A549 (cell line): ENCODE data around the gene SHLD2. TPM values are rescaled to one million over a fixed set of nuclear protein-coding genes. Genes with fewer than 3 reads are reported as not detected.
"Not testable (repeated sequence)": the region's sequence is repeated elsewhere in the genome, so short reads cannot be mapped to it uniquely, and the experiment has no call there.

Experiments
- ATAC-seq, 2 experiments: fragments of 200-7000 bp in 1 of 2; fragments of >200 bp in 1 of 2; cut with Nextera tagmentation in 1 of 2; cut with Tn5 transposase in 1 of 2; 3 replicates each; pipeline versions ENCODE4 v1.8.0 to v1.9.1; 2018 to 2020; ENCODE audit warnings: mild to moderate bottlenecking in 1 of 2, moderate library complexity in 1 of 2
- CTCF ChIA-PET: fragments of 300-600 bp; sonication (Branson Sonifier 250); formaldehyde crosslinking; extraction: SDS; loops from one replicate; lab custom pipeline; 2021; ENCODE audit warnings: antibody characterized with exemption, inconsistent platforms; lab: Yijun Ruan, JAX
- POLR2A ChIA-PET: fragments of 350-600 bp; formaldehyde crosslinking; extraction: SDS; loops from one replicate; lab custom pipeline; 2021; ENCODE audit warnings: antibody characterized with exemption, inconsistent platforms; lab: Yijun Ruan, JAX
- DNase-seq, 2 experiments: peaks; one replicate each; pipeline versions ENCODE4 v3.0.0 to v3.0.0-alpha.2; 2011 to 2016; ENCODE audit warnings: low read depth in 1 of 2, low spot score in 1 of 2
- FAIRE-seq: peaks from 2 replicates; lab custom pipeline; 2011; peaks lifted over from hg19 to GRCh38; lab: Jason Lieb, UNC
- H3K27ac ChIP-seq, 2 experiments: fragments of >200 bp; sonication (Bioruptor Twin); formaldehyde crosslinking; 3 replicates each; pipeline ENCODE4 v1.5.1; 2016 to 2017
- H3K4me1 ChIP-seq: fragments of >200 bp; sonication (Bioruptor Twin); formaldehyde crosslinking; 3 replicates; pipeline ENCODE4 v1.6.1; 2016
- H3K4me2 ChIP-seq: fragments of >200 bp; sonication (Bioruptor Twin); formaldehyde crosslinking; 3 replicates; pipeline ENCODE4 v1.6.1; 2016
- H3K4me3 ChIP-seq: fragments of >200 bp; sonication (Bioruptor Twin); formaldehyde crosslinking; 3 replicates; pipeline ENCODE4 v1.5.1; 2016
- H3K9me3 ChIP-seq: fragments of >200 bp; sonication (Bioruptor Twin); formaldehyde crosslinking; 3 replicates; pipeline ENCODE4 v1.6.1; 2016
- BHLHE40 ChIP-seq: IDR thresholded peaks from 2 replicates; pipeline ENCODE4 v1.6.1; 2012; ENCODE audit warnings: low read depth, low read length, inconsistent platforms
- CBX8 ChIP-seq: fragments of 200-600 bp; sonication (generic); IDR thresholded peaks from 2 replicates; pipeline ENCODE4 v1.6.1; 2016
- CTCF ChIP-seq: fragments of >200 bp; sonication (Bioruptor Twin); formaldehyde crosslinking; IDR thresholded peaks from 3 replicates; pipeline ENCODE4 v1.5.1; 2016
- EHF ChIP-seq: fragments of 250-450 bp; sonication (Bioruptor Pico); IDR thresholded peaks from 2 replicates; pipeline ENCODE4 v1.5.0; 2020; ENCODE audit warnings: mild to moderate bottlenecking
- HDAC2 ChIP-seq: fragments of 200-600 bp; sonication (generic); IDR thresholded peaks from 2 replicates; pipeline ENCODE4 v1.6.1; 2016
- HOXA7 ChIP-seq: fragments of 250-450 bp; sonication (Bioruptor Pico); IDR thresholded peaks from 2 replicates; pipeline ENCODE4 v1.5.0; 2020; ENCODE audit warnings: mild to moderate bottlenecking, moderate library complexity
- JUN ChIP-seq, 2 experiments: fragments of >200 bp; sonication (Bioruptor Twin); formaldehyde crosslinking; IDR thresholded peaks; 2 replicates in 1 of 2; 3 replicates in 1 of 2; pipeline ENCODE4 v1.6.1; 2016 to 2017
- JUNB ChIP-seq: fragments of >200 bp; sonication (Bioruptor Twin); formaldehyde crosslinking; IDR thresholded peaks from 2 replicates; pipeline ENCODE4 v1.6.1; 2016
- MAFK ChIP-seq: fragments of 450-650 bp; IDR thresholded peaks from 2 replicates; pipeline ENCODE4 v1.6.1; 2014; ENCODE audit not compliant: partially characterized antibody
- MAX ChIP-seq: IDR thresholded peaks from 2 replicates; pipeline ENCODE4 v1.6.1; 2012
- MAZ ChIP-seq: fragments of 150-350 bp; IDR thresholded peaks from 2 replicates; pipeline ENCODE4 v1.6.1; 2014; ENCODE audit warnings: antibody characterized with exemption, low read depth, low read length, borderline replicate concordance
- PHF8 ChIP-seq: fragments of 200-600 bp; sonication (generic); IDR thresholded peaks from 2 replicates; pipeline ENCODE4 v1.6.1; 2016; ENCODE audit warnings: low read depth, mild to moderate bottlenecking, antibody characterized with exemption, moderate library complexity, borderline replicate concordance
- POLR2AphosphoS2 ChIP-seq: conservative IDR thresholded peaks from 2 replicates; pipeline ENCODE4 v1.6.1; 2012; ENCODE audit warnings: low read length, improper control_type of control experiment, inconsistent platforms
- RAD21 ChIP-seq, 2 experiments: fragments of >200 bp in 1 of 2; sonication (Bioruptor Twin) in 1 of 2; formaldehyde crosslinking in 1 of 2; IDR thresholded peaks in 1 of 2; conservative IDR thresholded peaks in 1 of 2; 2 replicates in 1 of 2; 3 replicates in 1 of 2; pipeline ENCODE4 v1.6.1; 2012 to 2018; ENCODE audit warnings: inconsistent platforms in 1 of 2
- RFX5 ChIP-seq: fragments of 450-650 bp; IDR thresholded peaks from 2 replicates; pipeline ENCODE4 v1.7.1; 2014; ENCODE audit warnings: antibody characterized with exemption, mild to moderate bottlenecking, moderate library complexity
- RNF2 ChIP-seq: fragments of 200-600 bp; sonication (generic); IDR thresholded peaks from 2 replicates; pipeline ENCODE4 v1.6.1; 2016; ENCODE audit warnings: low read depth, mild to moderate bottlenecking, antibody characterized with exemption, moderate library complexity, borderline replicate concordance
- TP53 ChIP-seq: fragments of 250-450 bp; sonication (Bioruptor Pico); IDR thresholded peaks from 2 replicates; pipeline ENCODE4 v1.5.0; 2021; ENCODE audit warnings: mild to moderate bottlenecking, moderate library complexity
- ZC3H11A ChIP-seq: fragments of 450-650 bp; IDR thresholded peaks from 2 replicates; pipeline ENCODE4 v1.6.1; 2014; ENCODE audit warnings: antibody characterized with exemption, mild to moderate bottlenecking
- WGBS: methylation state at CpG from one replicate; pipeline ENCODE4 v1.1.6; 2017; ENCODE audit errors: missing lambda C conversion rate; 5-methylcytosine and 5-hydroxymethylcytosine counted together
- polyA plus RNA-seq, 4 experiments: library from polyadenylated mRNA; depleted of rRNA in 3 of 4; stranded (reverse); fragments of >200 nt; fragmentation: RNase III in 1 of 4; extraction: RNeasy Plus Mini Kit Qiagen cat#74134 plus additional on column Dnase treatment in 1 of 4; gene quantifications; 2 replicates in 3 of 4; 3 replicates in 1 of 4; pipeline ENCODE4 v1.2.3, GENCODE V29; 2011 to 2017

Gene SHLD2
- polyA plus RNA-seq, 2 of the 4 experiments (the other 2 are of a cell fraction), result 22.9 to 45.4 TPM

GRCh38 chr10:87081574-87081973, 13.4 kb upstream of the SHLD2 start:
- H3K4me1 ChIP-seq, result peaks cover 35% of the 10 kb centered on the region
- WGBS, result 74% methylated on average over 1 of the region's 3 CpGs
- H3K4me3 ChIP-seq, ATAC-seq, H3K9me3 ChIP-seq, DNase-seq, H3K27ac ChIP-seq, FAIRE-seq: not testable (repeated sequence)
- CTCF ChIA-PET, result interaction anchor here (1.2 kb wide), 1 partner anchor 12 kb away, joined by 4 read pairs; no protein-coding TSS in a partner anchor
- POLR2A ChIA-PET, result interaction anchor here (0.7 kb wide), 1 partner anchor 14 kb away, joined by 3 read pairs; no protein-coding TSS in a partner anchor
- H3K4me2 ChIP-seq, result peak overlapping the region; percentile 57

GRCh38 chr10:87082219-87082618, 12.8 kb upstream of the SHLD2 start:
- ChIA-PET POLR2A (interaction anchor here (0.7 kb wide), 1 partner anchor 14 kb away, joined by 3 read pairs; no protein-coding TSS in a partner anchor), CTCF (interaction anchor here (0.9 to 1.2 kb wide), 2 partner anchors 11 to 14 kb away, joined by 3 to 4 read pairs; no protein-coding TSS in a partner anchor)
- H3K27ac ChIP-seq, result peak overlapping the region; percentile 19 to 37; a peak in 2 of 6 replicates
- not testable (repeated sequence) for FAIRE-seq, H3K9me3 ChIP-seq, H3K4me3 ChIP-seq
- H3K4me1 ChIP-seq, result peaks cover 35% of the 10 kb centered on the region
- DNase-seq, result peak in 1 of 2 experiments; percentile 35
- ATAC-seq, result peak; percentile 49 to 70; a peak in 5 of 6 replicates
- H3K4me2 ChIP-seq, result peak overlapping the region; percentile 57
- 35% methylated on average over 1 of the region's 1 CpG for WGBS

GRCh38 chr10:87083576-87084290, 11.3 kb upstream of the SHLD2 start:
- not testable (repeated sequence) for FAIRE-seq, H3K4me3 ChIP-seq, DNase-seq, H3K27ac ChIP-seq, H3K9me3 ChIP-seq
- 63% methylated on average over 5 of the region's 5 CpGs for WGBS
- H3K4me2 ChIP-seq, result peak overlapping the region; percentile 25; the same call in 1 of the 3 replicates
- POLR2A ChIA-PET, result interaction anchor here (1.6 kb wide), 1 partner anchor 12 kb away, joined by 5 read pairs; the partner anchor contains the start of genes GLUD1 and SHLD2
- CTCF ChIA-PET, result interaction anchor here (1.4 kb wide), 1 partner anchor 145 kb away, joined by 5 read pairs; no protein-coding TSS in a partner anchor
- ATAC-seq, result peak in 1 of 2 experiments; percentile 56; a peak in 2 of 6 replicates
- H3K4me1 ChIP-seq, result peaks cover 35% of the 10 kb centered on the region

GRCh38 chr10:87084291-87084782, 10.7 kb upstream of the SHLD2 start:
- H3K27ac ChIP-seq, result peak overlapping the region in 1 of 2 experiments; percentile 42; a peak in 2 of 6 replicates
- H3K4me1 ChIP-seq, result peaks cover 33% of the 10 kb centered on the region
- POLR2A ChIA-PET, result interaction anchor here (1.6 kb wide), 1 partner anchor 11 kb away, joined by 5 read pairs; the partner anchor contains the start of genes GLUD1 and SHLD2
- peak overlapping the region; percentile 25 for H3K4me2 ChIP-seq
- CTCF ChIA-PET, result interaction anchor here (1.4 kb wide), 1 partner anchor 146 kb away, joined by 5 read pairs; no protein-coding TSS in a partner anchor
- not testable (repeated sequence) for FAIRE-seq, DNase-seq, H3K9me3 ChIP-seq, H3K4me3 ChIP-seq
- peak in 1 of 2 experiments; percentile 50; a peak in 1 of 6 replicates for ATAC-seq

- Histone ChIP-seq H3K4me3 (no peak overlapping the region), H3K4me1 (peaks cover 41% of the 10 kb centered on the region), H3K9me3 (no peaks in the 10 kb centered on the region), H3K27ac (no peak overlapping the region), H3K4me2 (no peak overlapping the region)
- no peak for DNase-seq
- no peak for TF ChIP-seq CBX8
- no peak for TF ChIP-seq POLR2AphosphoS2
- TF ChIP-seq BHLHE40, result no peak
- TF ChIP-seq HDAC2, result no peak
- TF ChIP-seq TP53 (CRISPR knock-in tag), result no peak
- TF ChIP-seq ZC3H11A, result no peak
- no peak for TF ChIP-seq JUNB
- TF ChIP-seq RNF2, result no peak
- TF ChIP-seq HOXA7 (CRISPR knock-in tag), result no peak
- TF ChIP-seq MAX, result no peak
- TF ChIP-seq RFX5, result no peak
- no peak for TF ChIP-seq MAZ
- TF ChIP-seq RAD21 (conservative IDR thresholded peaks at IDR 0.05 in 1 of 2, IDR thresholded peaks at IDR 0.05 in 1 of 2), result no peak
- TF ChIP-seq PHF8, result no peak
- no peak for TF ChIP-seq CTCF
- TF ChIP-seq MAFK, result no peak
- no peak for TF ChIP-seq JUN (IDR thresholded peaks at IDR 0.05)
- TF ChIP-seq EHF, result no peak
- WGBS, result 82% methylated on average over 1 of the region's 1 CpG
- CTCF ChIA-PET, result interaction anchor here (0.9 to 1.3 kb wide), 2 partner anchors 146 to 242 kb away, joined by 3 to 7 read pairs; no protein-coding TSS in a partner anchor
- no peak for ATAC-seq
- POLR2A ChIA-PET, result interaction anchor here (0.7 to 0.8 kb wide), 2 partner anchors 116 to 344 kb away, joined by 3 to 6 read pairs; no protein-coding TSS in a partner anchor
- FAIRE-seq, result no peak
These were observed 9.5 kb upstream of the SHLD2 start for GRCh38 chr10:87085537-87085936.
